ENCODE results near the gene NFATC2. TPM values are rescaled to one million over a fixed set of nuclear protein-coding genes. Genes with fewer than 3 reads are reported as not detected.

Gene NFATC2
- total and polyA plus RNA-seq, 2 of the 8 experiments (the other 6 are each of a cell fraction or from before 2014, with no cell fraction given), result 0.27 to 0.91 TPM

- TF ChIP-seq CHD7 (IDR thresholded peaks at IDR 0.05; ENCODE audit: insufficient replicate concordance, low read length) (no peak), SIN3A (conservative IDR thresholded peaks at IDR 0.05 in 1 of 2, IDR thresholded peaks at IDR 0.05 in 1 of 2; ENCODE audit: low read depth in 1 of 2, low read length in 2 of 2) (no peak), HDAC2 (IDR thresholded peaks at IDR 0.05; ENCODE audit: borderline replicate concordance in 1 of 2, low read depth in 2 of 2, low read length in 2 of 2) (no peak), SIRT6 (IDR thresholded peaks at IDR 0.05; ENCODE audit: low read length) (no peak), BRCA1 (IDR thresholded peaks at IDR 0.05; ENCODE audit: low read depth, low read length) (no peak), CBX5 (IDR thresholded peaks at IDR 0.05; ENCODE audit: low read depth, low read length) (no peak), KDM5A (IDR thresholded peaks at IDR 0.05; ENCODE audit: low read length) (no peak), ZNF274 (IDR thresholded peaks at IDR 0.05; ENCODE audit: borderline replicate concordance, extremely low read depth, low read length) (no peak), TBP (IDR thresholded peaks at IDR 0.05; ENCODE audit: low read depth, low read length) (no peak), MAX (IDR thresholded peaks at IDR 0.05) (no peak), SP2 (IDR thresholded peaks at IDR 0.05; ENCODE audit: low read length) (no peak)
These were observed 9.8 kb downstream of the NFATC2 start (continued) for GRCh38 chr20:51532577-51533191.
